WTC11 (cell line): ENCODE results near the gene FAM20B. TPM values are rescaled to one million over a fixed set of nuclear protein-coding genes. Genes with fewer than 3 reads are reported as not detected.

Source experiments
- ATAC-seq: fragments of 200-7000 bp; cut with Tn5 transposase; 2 replicates; pipeline ENCODE4 v1.10.0; 2021; ENCODE audit warnings: mild to moderate bottlenecking, moderate library complexity
- CTCF ChIA-PET: fragments of 300-600 bp; sonication (Branson Sonifier 250); formaldehyde crosslinking; loops from one replicate; lab custom pipeline; 2021; ENCODE audit warnings: antibody characterized with exemption; lab: Charles Lee
- POLR2A ChIA-PET: fragments of 350-600 bp; sonication (Branson Sonifier 250); formaldehyde crosslinking; loops from one replicate; lab custom pipeline; 2021; ENCODE audit warnings: antibody characterized with exemption; lab: Charles Lee
- DNase-seq: peaks from one replicate; pipeline ENCODE4 v3.0.0; 2021; ENCODE audit warnings: low spot score
- H3K27ac Mint-ChIP-seq: 2 replicates; pipeline ENCODE4 v1.8.0; 2021; ENCODE audit warnings: mixed read lengths
- H3K27me3 Mint-ChIP-seq: 2 replicates; pipeline ENCODE4 v1.8.0; 2021; ENCODE audit warnings: low read depth, mild to moderate bottlenecking, moderate library complexity, mixed read lengths
- H3K36me3 Mint-ChIP-seq: 2 replicates; pipeline ENCODE4 v1.8.0; 2021; ENCODE audit warnings: mixed read lengths
- H3K4me1 Mint-ChIP-seq: 2 replicates; pipeline ENCODE4 v1.8.0; 2022; ENCODE audit warnings: mixed read lengths
- H3K4me3 Mint-ChIP-seq: 2 replicates; pipeline ENCODE4 v1.8.0; 2021; ENCODE audit warnings: mild to moderate bottlenecking, moderate library complexity, mixed read lengths
- H3K9me3 Mint-ChIP-seq: 2 replicates; pipeline ENCODE4 v1.8.0; 2021; ENCODE audit warnings: mixed read lengths
- CREB1 ChIP-seq: sonication (generic); formaldehyde crosslinking; IDR thresholded peaks from 2 replicates; pipeline ENCODE4 v1.8.0; 2023; ENCODE audit warnings: mild to moderate bottlenecking, missing genetic modification reagents
- EMX1 ChIP-seq: fragments of 250-450 bp; sonication (Bioruptor Pico); IDR thresholded peaks from 2 replicates; pipeline ENCODE4 v1.8.0; 2021; ENCODE audit warnings: mild to moderate bottlenecking
- ESRRA ChIP-seq: sonication (generic); formaldehyde crosslinking; IDR thresholded peaks from 2 replicates; pipeline ENCODE4 v1.8.1; 2022; ENCODE audit warnings: mild to moderate bottlenecking, missing genetic modification reagents, borderline replicate concordance
- FOXP1 ChIP-seq: sonication (generic); formaldehyde crosslinking; IDR thresholded peaks from 2 replicates; pipeline ENCODE4 v1.8.0; 2022; ENCODE audit warnings: missing genetic modification reagents, mild to moderate bottlenecking, moderate library complexity, borderline replicate concordance
- NFATC4 ChIP-seq: fragments of 250-450 bp; sonication (Bioruptor Pico); IDR thresholded peaks from 2 replicates; pipeline ENCODE4 v1.9.0; 2021; ENCODE audit warnings: mild to moderate bottlenecking
- NFE2L1 ChIP-seq: sonication (generic); formaldehyde crosslinking; IDR thresholded peaks from 2 replicates; pipeline ENCODE4 v1.8.1; 2023; ENCODE audit warnings: missing genetic modification reagents
- ZNF423 ChIP-seq: fragments of 250-450 bp; sonication (Bioruptor Pico); IDR thresholded peaks from 2 replicates; pipeline ENCODE4 v2.1.2; 2022; ENCODE audit warnings: mild to moderate bottlenecking, moderate library complexity
- total RNA-seq: library from RNA; stranded (reverse); gene quantifications from 3 replicates; pipeline ENCODE4 v1.2.3, GENCODE V29; 2021
- TF ChIP-seq, protein P1 (sequence below): sonication (generic); formaldehyde crosslinking; IDR thresholded peaks from 2 replicates; pipeline ENCODE4 v1.8.0; 2022; ENCODE audit warnings: mild to moderate bottlenecking, missing genetic modification reagents
- TF ChIP-seq, protein P2 (sequence below): sonication (generic); formaldehyde crosslinking; IDR thresholded peaks from 2 replicates; pipeline ENCODE4 v1.8.1; 2022; ENCODE audit warnings: mild to moderate bottlenecking, moderate library complexity, missing genetic modification reagents
- TF ChIP-seq, protein P3 (sequence below): sonication (generic); formaldehyde crosslinking; IDR thresholded peaks from 2 replicates; pipeline ENCODE4 v1.8.1; 2023; ENCODE audit warnings: mild to moderate bottlenecking, missing genetic modification reagents, borderline replicate concordance
- TF ChIP-seq, protein P4 (sequence below): sonication (generic); formaldehyde crosslinking; IDR thresholded peaks from 2 replicates; pipeline ENCODE4 v1.8.1; 2023; ENCODE audit warnings: mild to moderate bottlenecking, missing genetic modification reagents
- TF ChIP-seq, protein P5 (sequence below): fragments of 200-600 bp; IDR thresholded peaks from 2 replicates; pipeline ENCODE4 v1.8.0; 2022; ENCODE audit warnings: antibody characterized with exemption
- TF ChIP-seq, protein P6 (sequence below): fragments of 250-450 bp; sonication (Bioruptor Pico); IDR thresholded peaks from 2 replicates; pipeline ENCODE4 v1.9.0; 2021; ENCODE audit warnings: mild to moderate bottlenecking, borderline replicate concordance
- TF ChIP-seq, protein P7 (sequence below): fragments of 250-450 bp; sonication (Bioruptor Pico); conservative IDR thresholded peaks from 2 replicates; pipeline ENCODE4 v1.9.0; 2021; ENCODE audit warnings: mild to moderate bottlenecking
- TF ChIP-seq, protein P8 (sequence below): sonication (generic); formaldehyde crosslinking; IDR thresholded peaks from 2 replicates; pipeline ENCODE4 v1.8.0; 2022; ENCODE audit warnings: mild to moderate bottlenecking, missing genetic modification reagents
- TF ChIP-seq, protein P9 (sequence below): sonication (generic); formaldehyde crosslinking; IDR thresholded peaks from 2 replicates; pipeline ENCODE4 v1.8.0; 2022; ENCODE audit warnings: mild to moderate bottlenecking, missing genetic modification reagents
- TF ChIP-seq, protein P10 (sequence below): sonication (generic); formaldehyde crosslinking; conservative IDR thresholded peaks from 2 replicates; pipeline ENCODE4 v1.8.1; 2022; ENCODE audit warnings: mild to moderate bottlenecking, missing genetic modification reagents

The FAM20B gene
- total RNA-seq, 1 experiment from 2014 or later, result 36.1 TPM

DNA sequence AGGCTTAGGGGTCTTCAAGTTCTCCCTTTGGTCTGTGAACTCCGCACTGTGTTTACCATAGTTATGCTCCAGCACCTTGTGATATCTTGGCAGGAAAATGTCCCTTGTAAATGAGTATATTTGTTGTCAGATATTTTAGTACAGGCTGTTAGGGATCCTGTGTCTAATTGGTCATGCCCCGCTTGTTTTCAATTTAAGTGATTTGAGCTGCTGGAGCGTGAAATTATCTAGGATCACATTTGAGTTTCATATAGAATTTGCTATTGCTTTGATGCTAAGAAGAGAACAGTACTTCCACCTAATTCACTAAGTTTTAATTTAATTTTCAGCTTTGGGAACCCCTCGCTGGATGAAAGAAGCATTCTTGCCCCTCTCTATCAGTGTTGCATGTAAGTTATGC lies 40.8 kb downstream of the FAM20B start (continued):
- TF ChIP-seq, protein P1, sequence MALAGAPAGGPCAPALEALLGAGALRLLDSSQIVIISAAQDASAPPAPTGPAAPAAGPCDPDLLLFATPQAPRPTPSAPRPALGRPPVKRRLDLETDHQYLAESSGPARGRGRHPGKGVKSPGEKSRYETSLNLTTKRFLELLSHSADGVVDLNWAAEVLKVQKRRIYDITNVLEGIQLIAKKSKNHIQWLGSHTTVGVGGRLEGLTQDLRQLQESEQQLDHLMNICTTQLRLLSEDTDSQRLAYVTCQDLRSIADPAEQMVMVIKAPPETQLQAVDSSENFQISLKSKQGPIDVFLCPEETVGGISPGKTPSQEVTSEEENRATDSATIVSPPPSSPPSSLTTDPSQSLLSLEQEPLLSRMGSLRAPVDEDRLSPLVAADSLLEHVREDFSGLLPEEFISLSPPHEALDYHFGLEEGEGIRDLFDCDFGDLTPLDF, result no peak

DNA sequence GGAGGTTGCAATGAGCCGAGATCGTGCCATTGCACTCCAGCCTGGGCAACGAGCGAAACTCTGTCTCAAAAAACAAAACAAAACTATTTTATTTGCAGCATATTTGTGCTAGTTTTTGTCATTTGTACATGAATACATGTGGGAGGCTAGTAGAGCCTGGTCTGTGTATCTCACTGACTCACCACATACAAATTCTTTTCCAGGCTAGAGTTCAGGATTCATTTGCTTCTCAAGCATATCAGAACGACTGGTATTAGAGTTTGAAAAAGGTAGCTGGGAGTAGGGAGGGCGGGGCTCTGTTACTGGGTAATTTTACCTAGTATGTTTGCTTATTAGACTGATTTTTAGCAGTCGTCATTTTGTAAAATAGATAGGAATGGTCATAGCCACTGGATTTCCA lies 51.7 kb downstream of the FAM20B start:
- H3K36me3 Mint-ChIP-seq, result peaks cover 4% of the 10 kb centered on the region; the same call in 1 of the 2 replicates
- TF ChIP-seq FOXP1 (CRISPR knock-in tag) (no peak), ZNF423 (CRISPR knock-in tag) (no peak), EMX1 (no peak), ESRRA (no peak), NFATC4 (no peak), NFE2L1 (no peak), CREB1 (CRISPR knock-in tag) (no peak)
- TF ChIP-seq, protein P2, sequence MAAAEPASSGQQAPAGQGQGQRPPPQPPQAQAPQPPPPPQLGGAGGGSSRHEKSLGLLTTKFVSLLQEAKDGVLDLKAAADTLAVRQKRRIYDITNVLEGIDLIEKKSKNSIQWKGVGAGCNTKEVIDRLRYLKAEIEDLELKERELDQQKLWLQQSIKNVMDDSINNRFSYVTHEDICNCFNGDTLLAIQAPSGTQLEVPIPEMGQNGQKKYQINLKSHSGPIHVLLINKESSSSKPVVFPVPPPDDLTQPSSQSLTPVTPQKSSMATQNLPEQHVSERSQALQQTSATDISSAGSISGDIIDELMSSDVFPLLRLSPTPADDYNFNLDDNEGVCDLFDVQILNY (CRISPR knock-in tag), result no peak
- TF ChIP-seq, protein P3, sequence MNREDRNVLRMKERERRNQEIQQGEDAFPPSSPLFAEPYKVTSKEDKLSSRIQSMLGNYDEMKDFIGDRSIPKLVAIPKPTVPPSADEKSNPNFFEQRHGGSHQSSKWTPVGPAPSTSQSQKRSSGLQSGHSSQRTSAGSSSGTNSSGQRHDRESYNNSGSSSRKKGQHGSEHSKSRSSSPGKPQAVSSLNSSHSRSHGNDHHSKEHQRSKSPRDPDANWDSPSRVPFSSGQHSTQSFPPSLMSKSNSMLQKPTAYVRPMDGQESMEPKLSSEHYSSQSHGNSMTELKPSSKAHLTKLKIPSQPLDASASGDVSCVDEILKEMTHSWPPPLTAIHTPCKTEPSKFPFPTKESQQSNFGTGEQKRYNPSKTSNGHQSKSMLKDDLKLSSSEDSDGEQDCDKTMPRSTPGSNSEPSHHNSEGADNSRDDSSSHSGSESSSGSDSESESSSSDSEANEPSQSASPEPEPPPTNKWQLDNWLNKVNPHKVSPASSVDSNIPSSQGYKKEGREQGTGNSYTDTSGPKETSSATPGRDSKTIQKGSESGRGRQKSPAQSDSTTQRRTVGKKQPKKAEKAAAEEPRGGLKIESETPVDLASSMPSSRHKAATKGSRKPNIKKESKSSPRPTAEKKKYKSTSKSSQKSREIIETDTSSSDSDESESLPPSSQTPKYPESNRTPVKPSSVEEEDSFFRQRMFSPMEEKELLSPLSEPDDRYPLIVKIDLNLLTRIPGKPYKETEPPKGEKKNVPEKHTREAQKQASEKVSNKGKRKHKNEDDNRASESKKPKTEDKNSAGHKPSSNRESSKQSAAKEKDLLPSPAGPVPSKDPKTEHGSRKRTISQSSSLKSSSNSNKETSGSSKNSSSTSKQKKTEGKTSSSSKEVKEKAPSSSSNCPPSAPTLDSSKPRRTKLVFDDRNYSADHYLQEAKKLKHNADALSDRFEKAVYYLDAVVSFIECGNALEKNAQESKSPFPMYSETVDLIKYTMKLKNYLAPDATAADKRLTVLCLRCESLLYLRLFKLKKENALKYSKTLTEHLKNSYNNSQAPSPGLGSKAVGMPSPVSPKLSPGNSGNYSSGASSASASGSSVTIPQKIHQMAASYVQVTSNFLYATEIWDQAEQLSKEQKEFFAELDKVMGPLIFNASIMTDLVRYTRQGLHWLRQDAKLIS (CRISPR knock-in tag), result no peak
- TF ChIP-seq, protein P4, sequence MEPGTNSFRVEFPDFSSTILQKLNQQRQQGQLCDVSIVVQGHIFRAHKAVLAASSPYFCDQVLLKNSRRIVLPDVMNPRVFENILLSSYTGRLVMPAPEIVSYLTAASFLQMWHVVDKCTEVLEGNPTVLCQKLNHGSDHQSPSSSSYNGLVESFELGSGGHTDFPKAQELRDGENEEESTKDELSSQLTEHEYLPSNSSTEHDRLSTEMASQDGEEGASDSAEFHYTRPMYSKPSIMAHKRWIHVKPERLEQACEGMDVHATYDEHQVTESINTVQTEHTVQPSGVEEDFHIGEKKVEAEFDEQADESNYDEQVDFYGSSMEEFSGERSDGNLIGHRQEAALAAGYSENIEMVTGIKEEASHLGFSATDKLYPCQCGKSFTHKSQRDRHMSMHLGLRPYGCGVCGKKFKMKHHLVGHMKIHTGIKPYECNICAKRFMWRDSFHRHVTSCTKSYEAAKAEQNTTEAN (CRISPR knock-in tag), result no peak
- TF ChIP-seq, protein P5, sequence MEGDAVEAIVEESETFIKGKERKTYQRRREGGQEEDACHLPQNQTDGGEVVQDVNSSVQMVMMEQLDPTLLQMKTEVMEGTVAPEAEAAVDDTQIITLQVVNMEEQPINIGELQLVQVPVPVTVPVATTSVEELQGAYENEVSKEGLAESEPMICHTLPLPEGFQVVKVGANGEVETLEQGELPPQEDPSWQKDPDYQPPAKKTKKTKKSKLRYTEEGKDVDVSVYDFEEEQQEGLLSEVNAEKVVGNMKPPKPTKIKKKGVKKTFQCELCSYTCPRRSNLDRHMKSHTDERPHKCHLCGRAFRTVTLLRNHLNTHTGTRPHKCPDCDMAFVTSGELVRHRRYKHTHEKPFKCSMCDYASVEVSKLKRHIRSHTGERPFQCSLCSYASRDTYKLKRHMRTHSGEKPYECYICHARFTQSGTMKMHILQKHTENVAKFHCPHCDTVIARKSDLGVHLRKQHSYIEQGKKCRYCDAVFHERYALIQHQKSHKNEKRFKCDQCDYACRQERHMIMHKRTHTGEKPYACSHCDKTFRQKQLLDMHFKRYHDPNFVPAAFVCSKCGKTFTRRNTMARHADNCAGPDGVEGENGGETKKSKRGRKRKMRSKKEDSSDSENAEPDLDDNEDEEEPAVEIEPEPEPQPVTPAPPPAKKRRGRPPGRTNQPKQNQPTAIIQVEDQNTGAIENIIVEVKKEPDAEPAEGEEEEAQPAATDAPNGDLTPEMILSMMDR, result no peak
- TF ChIP-seq, protein P6, sequence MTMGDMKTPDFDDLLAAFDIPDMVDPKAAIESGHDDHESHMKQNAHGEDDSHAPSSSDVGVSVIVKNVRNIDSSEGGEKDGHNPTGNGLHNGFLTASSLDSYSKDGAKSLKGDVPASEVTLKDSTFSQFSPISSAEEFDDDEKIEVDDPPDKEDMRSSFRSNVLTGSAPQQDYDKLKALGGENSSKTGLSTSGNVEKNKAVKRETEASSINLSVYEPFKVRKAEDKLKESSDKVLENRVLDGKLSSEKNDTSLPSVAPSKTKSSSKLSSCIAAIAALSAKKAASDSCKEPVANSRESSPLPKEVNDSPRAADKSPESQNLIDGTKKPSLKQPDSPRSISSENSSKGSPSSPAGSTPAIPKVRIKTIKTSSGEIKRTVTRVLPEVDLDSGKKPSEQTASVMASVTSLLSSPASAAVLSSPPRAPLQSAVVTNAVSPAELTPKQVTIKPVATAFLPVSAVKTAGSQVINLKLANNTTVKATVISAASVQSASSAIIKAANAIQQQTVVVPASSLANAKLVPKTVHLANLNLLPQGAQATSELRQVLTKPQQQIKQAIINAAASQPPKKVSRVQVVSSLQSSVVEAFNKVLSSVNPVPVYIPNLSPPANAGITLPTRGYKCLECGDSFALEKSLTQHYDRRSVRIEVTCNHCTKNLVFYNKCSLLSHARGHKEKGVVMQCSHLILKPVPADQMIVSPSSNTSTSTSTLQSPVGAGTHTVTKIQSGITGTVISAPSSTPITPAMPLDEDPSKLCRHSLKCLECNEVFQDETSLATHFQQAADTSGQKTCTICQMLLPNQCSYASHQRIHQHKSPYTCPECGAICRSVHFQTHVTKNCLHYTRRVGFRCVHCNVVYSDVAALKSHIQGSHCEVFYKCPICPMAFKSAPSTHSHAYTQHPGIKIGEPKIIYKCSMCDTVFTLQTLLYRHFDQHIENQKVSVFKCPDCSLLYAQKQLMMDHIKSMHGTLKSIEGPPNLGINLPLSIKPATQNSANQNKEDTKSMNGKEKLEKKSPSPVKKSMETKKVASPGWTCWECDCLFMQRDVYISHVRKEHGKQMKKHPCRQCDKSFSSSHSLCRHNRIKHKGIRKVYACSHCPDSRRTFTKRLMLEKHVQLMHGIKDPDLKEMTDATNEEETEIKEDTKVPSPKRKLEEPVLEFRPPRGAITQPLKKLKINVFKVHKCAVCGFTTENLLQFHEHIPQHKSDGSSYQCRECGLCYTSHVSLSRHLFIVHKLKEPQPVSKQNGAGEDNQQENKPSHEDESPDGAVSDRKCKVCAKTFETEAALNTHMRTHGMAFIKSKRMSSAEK (CRISPR knock-in tag), result no peak
- TF ChIP-seq, protein P7, sequence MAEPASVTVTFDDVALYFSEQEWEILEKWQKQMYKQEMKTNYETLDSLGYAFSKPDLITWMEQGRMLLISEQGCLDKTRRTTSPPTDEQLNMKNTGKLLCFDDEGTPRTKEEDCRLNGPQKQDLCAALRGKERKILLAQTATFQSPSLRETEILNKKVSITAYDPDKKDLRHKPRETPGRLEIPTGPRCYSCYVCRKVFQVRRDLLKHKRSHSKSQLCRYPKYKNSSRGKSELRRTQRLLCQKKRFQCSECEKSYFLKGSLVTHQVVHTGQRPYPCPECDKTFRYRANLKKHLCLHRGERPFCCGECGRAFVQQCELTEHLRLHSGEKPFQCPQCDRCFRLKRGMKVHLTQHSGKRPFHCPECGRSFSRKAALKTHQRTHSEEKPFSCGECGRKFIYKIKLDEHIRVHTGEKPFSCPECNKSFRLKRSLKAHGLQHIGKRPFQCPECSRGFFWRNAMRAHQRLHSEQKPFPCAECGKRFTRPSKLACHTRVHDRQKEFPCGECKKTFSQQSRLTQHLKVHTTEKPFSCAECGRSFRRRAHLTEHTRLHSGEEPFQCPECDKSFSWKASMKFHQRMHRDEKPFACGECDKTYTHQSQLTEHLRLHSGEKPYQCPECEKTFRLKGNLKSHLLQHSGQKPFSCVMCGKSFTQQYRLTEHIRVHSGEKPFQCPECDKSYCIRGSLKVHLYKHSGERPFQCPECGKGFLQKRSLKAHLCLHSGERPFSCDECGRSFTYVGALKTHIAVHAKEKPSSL (CRISPR knock-in tag), result no peak
- TF ChIP-seq, protein P8, sequence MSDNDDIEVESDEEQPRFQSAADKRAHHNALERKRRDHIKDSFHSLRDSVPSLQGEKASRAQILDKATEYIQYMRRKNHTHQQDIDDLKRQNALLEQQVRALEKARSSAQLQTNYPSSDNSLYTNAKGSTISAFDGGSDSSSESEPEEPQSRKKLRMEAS (CRISPR knock-in tag), result no peak
- TF ChIP-seq, protein P9, sequence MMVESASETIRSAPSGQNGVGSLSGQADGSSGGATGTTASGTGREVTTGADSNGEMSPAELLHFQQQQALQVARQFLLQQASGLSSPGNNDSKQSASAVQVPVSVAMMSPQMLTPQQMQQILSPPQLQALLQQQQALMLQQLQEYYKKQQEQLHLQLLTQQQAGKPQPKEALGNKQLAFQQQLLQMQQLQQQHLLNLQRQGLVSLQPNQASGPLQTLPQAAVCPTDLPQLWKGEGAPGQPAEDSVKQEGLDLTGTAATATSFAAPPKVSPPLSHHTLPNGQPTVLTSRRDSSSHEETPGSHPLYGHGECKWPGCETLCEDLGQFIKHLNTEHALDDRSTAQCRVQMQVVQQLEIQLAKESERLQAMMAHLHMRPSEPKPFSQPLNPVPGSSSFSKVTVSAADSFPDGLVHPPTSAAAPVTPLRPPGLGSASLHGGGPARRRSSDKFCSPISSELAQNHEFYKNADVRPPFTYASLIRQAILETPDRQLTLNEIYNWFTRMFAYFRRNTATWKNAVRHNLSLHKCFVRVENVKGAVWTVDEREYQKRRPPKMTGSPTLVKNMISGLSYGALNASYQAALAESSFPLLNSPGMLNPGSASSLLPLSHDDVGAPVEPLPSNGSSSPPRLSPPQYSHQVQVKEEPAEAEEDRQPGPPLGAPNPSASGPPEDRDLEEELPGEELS (CRISPR knock-in tag), result no peak
- TF ChIP-seq, protein P10, sequence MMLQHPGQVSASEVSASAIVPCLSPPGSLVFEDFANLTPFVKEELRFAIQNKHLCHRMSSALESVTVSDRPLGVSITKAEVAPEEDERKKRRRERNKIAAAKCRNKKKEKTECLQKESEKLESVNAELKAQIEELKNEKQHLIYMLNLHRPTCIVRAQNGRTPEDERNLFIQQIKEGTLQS (CRISPR knock-in tag), result no peak
- TF ChIP-seq, all 79 proteins: peak for 0
- peaks cover 11% of the 10 kb centered on the region for H3K4me1 Mint-ChIP-seq
- ChIA-PET POLR2A (no interaction called here), CTCF (interaction anchor here (0.7 kb wide), 1 partner anchor 200 kb away, joined by 3 read pairs; no protein-coding TSS in a partner anchor)
- no peak for DNase-seq
- H3K27ac Mint-ChIP-seq, result no peak overlapping the region
- no peaks in the 10 kb centered on the region for H3K9me3 Mint-ChIP-seq
- no peak overlapping the region for H3K4me3 Mint-ChIP-seq
- H3K27me3 Mint-ChIP-seq, result no peaks in the 10 kb centered on the region
- no peak for ATAC-seq
